Motor neuron (in vitro differentiated cells): ENCODE data around the gene GRIN2D. TPM values are rescaled to one million over a fixed set of nuclear protein-coding genes. Genes with fewer than 3 reads are reported as not detected.
"Not testable (repeated sequence)": the region's sequence is repeated elsewhere in the genome, so short reads cannot be mapped to it uniquely, and the experiment has no call there.

Experiments used
- ATAC-seq, 8 experiments: fragments of 200-7000 bp; cut with Tn5 transposase; replicated peaks in 6 of 8; 2 replicates each; pipeline ENCODE4 v1.8.0; 2021; ENCODE audit warnings: mild to moderate bottlenecking in 8 of 8, moderate library complexity in 8 of 8
- H3K27ac ChIP-seq, 2 donors: fragments of 250-450 bp; sonication (Bioruptor Pico); 2 replicates each; pipeline ENCODE4 v1.9.0; 2021; ENCODE audit warnings: antibody characterized with exemption in 2 of 2, mild to moderate bottlenecking in 2 of 2, moderate library complexity in 1 of 2
- H3K4me1 ChIP-seq, 2 donors: fragments of 250-450 bp; sonication (Bioruptor Pico); replicated peaks in 1 of 2; 2 replicates each; pipeline ENCODE4 v1.6.1; 2021; ENCODE audit warnings: antibody characterized with exemption in 2 of 2, mild to moderate bottlenecking in 2 of 2, moderate library complexity in 1 of 2
- H3K4me3 ChIP-seq, 5 donors: fragments of 250-450 bp; sonication (Bioruptor Pico); 2 replicates each; pipeline ENCODE4 v1.9.0; 2021; ENCODE audit warnings: antibody characterized with exemption in 5 of 5, mild to moderate bottlenecking in 5 of 5, moderate library complexity in 4 of 5
- WGBS, 10 experiments: fragments of 450-650 bp; shearing (Covaris generic); methylation state at CpG; one replicate each; pipeline ENCODE4 v1.0.0; 2022; 5-methylcytosine and 5-hydroxymethylcytosine counted together
- in situ Hi-C, 9 experiments: fragments of 400-800 bp; cut with MboI; loops; one replicate each; pipeline ENCODE4 v1.15.0; 2021; ENCODE audit warnings: low sequenced_read_pairs in 9 of 9, low pct_unique_long_range_greater_than_20kb in 2 of 9; ENCODE audit not compliant: unreplicated experiment in 9 of 9
- total RNA-seq, 8 experiments: library from RNA; unstranded; fragments of 300-600 nt; gene quantifications; 2 replicates each; pipeline versions ENCODE4 v1.2.3 to v1.2.4, GENCODE V29; 2022

Gene GRIN2D
- total RNA-seq, 8 experiments from 2014 or later: 0.31 to 3.2 (median 1.2) TPM

DNA sequence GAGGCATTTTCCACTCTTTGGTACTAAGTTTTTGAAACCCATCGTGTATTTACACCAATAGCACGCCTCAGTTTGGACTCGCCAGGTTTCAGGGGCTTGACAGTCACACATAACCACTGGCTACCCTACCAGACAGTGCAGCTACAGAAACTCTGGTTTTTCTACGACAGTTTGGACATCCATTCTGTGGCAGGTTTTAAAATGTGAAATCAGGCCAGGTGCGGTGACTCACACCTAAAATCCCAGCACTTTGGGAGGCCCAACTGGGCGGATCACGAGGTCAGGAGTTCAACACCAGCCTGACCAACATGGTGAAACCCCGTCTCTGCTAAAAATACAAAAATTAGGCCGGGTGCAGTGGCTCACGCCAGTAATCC is 15.3 kb upstream of the GRIN2D start:
- H3K27ac ChIP-seq: no peak overlapping the region
- WGBS, 10 experiments: 83 to 100% (median 94%) methylated on average over 2 to 9 of the region's 10 CpGs; no CpG with 5 or more reads in 3 of the 10 experiments
- no peak for ATAC-seq
- no peaks in the 10 kb centered on the region for H3K4me1 ChIP-seq
- in situ Hi-C loops: no loop called here
- H3K4me3 ChIP-seq: no peak overlapping the region

DNA sequence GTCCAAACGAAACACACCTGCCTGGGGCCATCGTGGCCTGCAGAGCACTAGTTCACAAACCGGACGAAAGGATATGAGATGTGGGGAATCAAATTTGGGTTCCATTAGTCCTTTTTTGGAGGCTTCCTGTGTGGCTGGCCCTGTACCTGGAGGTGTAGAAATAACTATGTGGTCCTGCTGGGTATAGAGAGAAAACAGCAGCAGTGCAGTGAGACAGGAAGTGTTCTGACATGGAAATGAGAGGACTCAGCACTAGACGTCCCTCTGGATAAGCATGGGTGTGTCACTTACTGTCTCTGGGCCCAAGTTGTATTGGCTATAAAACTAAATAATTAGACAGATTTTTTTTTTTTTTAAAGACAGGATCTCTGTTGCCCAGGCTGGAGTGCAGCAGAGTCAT is 14.4 kb upstream of the GRIN2D start:
- WGBS, 10 experiments: 0 to 92% (median 75%) methylated on average over 1 to 5 of the region's 5 CpGs; no CpG with 5 or more reads in 1 of the 10 experiments
- peak in 6 of 8 experiments; percentile 19 to 97 (median 46) for ATAC-seq
- H3K4me1 ChIP-seq: no peaks in the 10 kb centered on the region
- in situ Hi-C loops: no loop called here
- H3K4me3 ChIP-seq: no peak overlapping the region
- no peak overlapping the region for H3K27ac ChIP-seq

DNA sequence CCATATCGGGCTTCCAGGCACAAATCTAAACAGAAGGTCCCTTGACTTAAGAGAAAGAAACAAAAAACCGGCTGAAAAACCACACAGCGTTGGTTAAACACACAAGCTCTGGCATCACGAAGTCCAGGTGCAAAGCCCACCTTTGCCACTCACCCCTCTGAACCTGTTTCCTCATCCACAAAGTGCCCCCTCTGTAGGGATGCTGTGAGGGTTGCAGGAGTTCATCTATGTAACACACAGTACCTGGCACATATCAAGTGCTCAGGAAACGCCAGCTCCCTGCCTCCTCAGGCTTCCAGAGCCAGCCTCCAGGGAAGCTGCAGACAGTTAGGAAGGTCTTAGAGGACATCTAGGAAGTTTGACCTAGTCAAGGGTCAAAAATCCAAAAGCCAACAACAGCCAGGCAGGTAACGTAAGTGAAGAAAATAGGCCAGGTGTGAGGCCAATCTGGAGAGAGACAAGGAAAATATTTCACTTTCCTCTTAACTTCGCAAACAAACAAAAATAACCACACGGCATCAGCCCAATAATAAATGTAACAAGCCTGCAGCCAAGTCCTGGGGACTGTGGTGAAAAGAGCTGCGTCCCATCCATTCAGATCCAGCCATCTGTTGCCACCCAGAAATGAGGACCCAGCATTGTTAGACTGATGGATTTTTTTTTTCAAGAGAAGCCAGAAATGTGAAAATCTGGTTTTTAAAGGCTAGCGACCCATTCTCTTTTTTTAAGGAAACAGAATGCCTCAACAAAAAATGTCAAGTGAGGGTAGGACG is 12.1 kb upstream of the GRIN2D start:
- Histone ChIP-seq H3K4me3 (no peak overlapping the region), H3K4me1 (no peaks in the 10 kb centered on the region), H3K27ac (no peak overlapping the region)
- WGBS, 10 experiments: 65 to 93% (median 87%) methylated on average over 3 to 8 of the region's 11 CpGs; no CpG with 5 or more reads in 1 of the 10 experiments
- in situ Hi-C loops: no loop called here
- ATAC-seq: no peak

DNA sequence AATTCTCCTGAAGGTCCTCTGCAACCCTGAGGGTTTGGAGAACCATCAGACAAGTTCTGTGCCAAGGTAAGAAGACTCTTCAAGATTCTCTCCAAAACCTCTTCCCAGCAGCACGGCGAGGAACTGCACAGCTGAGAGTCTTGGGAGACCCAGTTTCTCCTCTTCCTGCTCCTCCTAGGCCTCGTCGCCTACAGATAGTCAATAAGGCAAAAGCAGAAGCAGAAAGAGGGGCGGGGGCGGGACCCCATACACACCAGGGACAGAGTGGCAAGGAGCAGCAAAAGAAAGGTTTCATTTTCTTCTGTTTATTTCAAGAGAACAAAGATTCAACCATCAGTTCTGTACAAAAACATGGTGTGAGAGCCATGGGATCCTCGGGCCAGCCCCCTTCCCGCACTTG is 11.2 kb upstream of the GRIN2D start:
- no peak for ATAC-seq
- no peak overlapping the region for H3K27ac ChIP-seq
- WGBS, 10 experiments: 49 to 100% (median 100%) methylated on average over 2 to 4 of the region's 8 CpGs; no CpG with 5 or more reads in 5 of the 10 experiments
- no peak overlapping the region for H3K4me3 ChIP-seq
- in situ Hi-C loops: no loop called here
- H3K4me1 ChIP-seq: no peaks in the 10 kb centered on the region

DNA sequence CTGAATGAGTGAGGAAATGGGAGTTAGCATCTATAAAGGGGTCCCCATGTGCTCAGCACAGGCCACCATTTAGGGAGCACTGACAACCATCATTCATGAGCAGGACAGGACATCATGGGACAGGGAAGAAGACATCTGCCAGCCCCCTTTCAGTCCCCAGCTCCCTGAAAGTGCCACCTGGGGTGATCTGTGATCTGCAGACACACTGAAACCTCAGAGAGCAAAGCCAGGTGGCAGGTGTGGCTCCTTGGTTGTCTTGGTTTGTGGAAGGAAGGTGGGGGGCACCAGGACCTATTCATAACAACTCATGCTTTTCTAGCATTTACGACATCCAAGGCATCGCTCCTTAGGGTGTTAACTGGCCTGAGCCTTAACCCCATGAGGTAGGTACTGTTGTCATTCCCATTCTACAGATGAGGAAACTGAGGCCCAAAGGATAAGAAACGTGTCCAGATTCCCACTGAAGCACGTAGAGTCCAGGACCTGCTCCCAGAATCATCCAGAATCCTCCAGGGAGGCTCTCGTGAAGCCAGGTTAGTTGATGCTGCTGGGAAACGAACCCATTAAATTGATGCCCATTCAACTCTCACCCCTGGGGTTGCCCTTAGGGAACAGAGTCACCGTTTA is 7.9 kb upstream of the GRIN2D start:
- no peak for ATAC-seq
- Histone ChIP-seq H3K4me3 (no peak overlapping the region), H3K4me1 (no peaks in the 10 kb centered on the region), H3K27ac (no peak overlapping the region)
- 75 to 100% (median 98%) methylated on average over 1 to 7 of the region's 7 CpGs; no CpG with 5 or more reads in 1 of the 10 experiments for WGBS, 10 experiments
- in situ Hi-C loops: no loop called here

DNA sequence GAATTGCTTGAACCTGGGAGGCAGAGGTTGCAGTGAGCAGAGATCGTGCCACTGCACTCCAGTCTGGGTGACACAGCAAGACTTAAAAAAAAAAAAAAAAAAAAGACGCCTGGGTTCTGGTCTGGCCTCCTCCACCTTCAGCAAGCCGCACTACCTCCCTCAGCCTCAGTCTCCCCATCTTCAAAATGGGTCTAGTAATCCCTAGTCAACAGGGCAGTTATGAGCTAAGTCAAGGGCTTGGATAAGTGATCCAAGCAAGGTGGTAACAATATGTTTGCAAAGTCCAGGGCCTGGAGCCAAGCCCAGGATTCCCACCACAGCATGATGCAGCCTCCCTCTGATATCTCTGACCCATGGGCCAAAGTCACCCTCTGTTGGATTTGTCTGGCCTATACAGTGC is 6.5 kb upstream of the GRIN2D start:
- Histone ChIP-seq H3K4me3 (no peak overlapping the region), H3K4me1 (no peaks in the 10 kb centered on the region), H3K27ac (no peak overlapping the region)
- 67 to 100% (median 97%) methylated on average over 1 to 3 of the region's 3 CpGs; no CpG with 5 or more reads in 6 of the 10 experiments for WGBS, 10 experiments
- ATAC-seq: no peak
- in situ Hi-C loops: no loop called here

DNA sequence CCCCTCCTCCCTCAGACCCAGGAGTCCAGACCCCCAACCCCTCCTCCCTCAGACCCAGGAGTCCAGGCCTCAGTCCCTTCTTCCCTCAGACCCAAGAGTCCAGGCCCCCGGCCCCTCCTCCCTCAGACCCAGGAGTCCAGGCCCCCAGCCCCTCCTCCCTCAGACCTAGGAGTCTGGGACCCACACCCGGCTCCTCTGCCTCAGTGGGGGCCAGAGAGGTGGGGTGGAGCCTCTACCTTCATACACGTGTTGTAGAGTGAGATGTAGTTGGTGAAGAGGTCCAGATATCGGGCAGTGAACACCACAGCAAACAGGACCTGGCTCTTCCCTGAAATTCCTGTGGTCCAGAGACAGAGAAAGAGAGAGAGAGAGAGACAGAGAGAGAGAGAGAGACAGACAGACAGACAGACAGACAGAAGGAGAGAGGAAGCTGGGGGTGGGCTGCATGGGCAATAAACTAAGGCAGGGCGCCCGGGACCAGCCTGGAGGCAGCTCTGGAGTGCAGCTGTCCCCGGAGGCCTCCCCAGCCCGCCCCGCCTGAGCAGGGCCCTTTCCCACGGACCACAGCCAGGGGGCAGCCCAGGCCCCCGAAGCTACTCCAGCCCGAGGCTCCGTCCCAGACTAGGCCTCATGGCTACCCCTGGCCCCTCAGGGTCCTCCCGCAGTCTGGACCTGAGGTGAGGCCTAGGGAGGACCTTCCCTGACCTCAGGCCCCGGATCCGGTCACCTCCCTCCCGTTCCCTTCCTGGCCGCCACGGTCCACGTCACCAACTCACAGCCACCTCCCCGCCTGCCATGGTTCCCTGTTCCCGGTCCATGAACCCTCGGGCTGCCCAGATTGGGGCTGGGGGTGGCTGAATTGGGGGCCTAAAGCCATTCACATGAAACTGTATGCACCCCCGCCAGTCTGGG is 3.0 kb upstream of the GRIN2D start:
- in situ Hi-C loops: no loop called here
- Histone ChIP-seq H3K4me3 (peak overlapping the region; percentile 75 to 99 (median 93)), H3K27ac (peak overlapping the region; percentile 86 to 94), H3K4me1 (peaks cover 15 to 20% of the 10 kb centered on the region in 2 donors)
- peak; percentile 43 to 75 (median 49) for ATAC-seq
- 0% methylated on average over 1 to 3 of the region's 24 CpGs; no CpG with 5 or more reads in 7 of the 10 experiments for WGBS, 10 experiments

DNA sequence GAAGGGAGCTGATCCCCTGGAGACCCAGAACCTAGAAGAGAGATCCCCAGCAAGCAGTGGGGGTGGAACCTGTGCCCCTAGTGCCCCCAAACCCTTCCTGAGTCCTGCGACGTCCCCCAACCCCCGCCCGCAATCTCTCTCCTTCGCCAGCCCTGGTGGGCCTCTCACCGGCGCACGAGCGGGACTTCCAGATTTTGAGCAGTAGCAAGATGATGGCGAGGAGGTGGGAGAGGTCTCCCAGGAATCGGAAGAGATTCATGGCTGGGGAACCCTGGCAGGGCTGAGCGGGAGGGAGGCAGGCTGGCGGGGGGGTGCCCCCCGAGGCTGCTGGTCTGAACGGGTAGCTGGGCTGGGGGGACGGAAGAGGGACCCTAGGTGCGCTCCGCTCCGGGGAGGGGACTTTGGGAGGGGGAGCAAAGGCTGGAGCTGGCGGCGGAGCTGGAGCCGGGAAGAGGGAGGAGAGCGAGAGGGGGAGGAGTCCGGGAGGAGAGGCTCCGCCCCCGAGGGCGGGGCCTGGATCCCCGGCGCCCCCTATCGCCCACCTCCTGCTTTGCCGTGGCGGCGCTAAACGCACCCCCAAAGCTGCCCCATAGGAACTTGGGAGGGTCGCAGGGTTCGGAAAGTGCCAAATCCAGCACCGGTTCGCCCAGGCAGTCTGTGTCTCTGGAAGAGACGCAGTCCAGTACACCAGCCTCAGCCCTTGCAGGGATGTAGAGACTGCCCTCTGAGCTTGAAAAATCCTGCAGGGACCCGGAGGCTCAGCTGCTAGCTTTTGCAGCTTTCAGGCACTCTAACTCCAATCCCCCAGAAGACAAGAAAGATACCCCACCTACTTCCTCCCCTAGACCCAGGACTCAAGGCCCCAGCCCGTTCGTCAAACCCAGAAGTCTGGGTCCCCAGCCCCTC is 2.1 kb upstream of the GRIN2D start, which contains the start of gene KDELR1:
Gene KDELR1 (minus strand): TSS at position 452 of the 906 bp plus-strand sequence. CDS start 193 bp downstream, at position 259.
- peaks cover 24 to 29% of the 10 kb centered on the region in 2 donors for H3K4me1 ChIP-seq
- ATAC-seq: peak; percentile 47 to 70 (median 52)
- in situ Hi-C loops: no loop called here
- WGBS, 10 experiments: 20 to 39% methylated on average over 3 to 4 of the region's 42 CpGs; no CpG with 5 or more reads in 8 of the 10 experiments
- peak within 1 kb of the TSS; percentile 86 to 94 for H3K27ac ChIP-seq
- peak within 1 kb of the TSS; percentile 75 to 99 (median 93) for H3K4me3 ChIP-seq

DNA sequence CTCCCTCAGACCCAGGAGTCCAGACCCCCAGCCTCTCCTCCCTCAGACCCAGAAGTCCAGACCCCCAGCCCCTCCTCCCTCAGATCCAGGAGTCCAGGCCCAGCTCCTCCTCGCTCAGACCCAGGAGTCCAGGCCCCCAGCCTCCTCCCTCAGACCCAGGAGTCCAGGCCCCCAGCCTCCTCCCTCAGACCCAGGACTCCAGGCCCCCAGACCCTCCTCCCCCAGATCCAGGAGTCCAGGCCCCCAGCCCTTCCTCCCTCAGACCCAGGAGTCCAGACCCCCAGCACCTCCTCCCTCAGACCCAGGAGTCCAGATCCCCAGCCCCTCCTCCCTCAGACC is 1.5 kb upstream of the GRIN2D start:
- in situ Hi-C loops: not testable (repeated sequence)
- no CpG with 5 or more reads among the region's 1 CpG for WGBS, 10 experiments
- H3K4me1 ChIP-seq: peaks cover 30 to 35% of the 10 kb centered on the region in 2 donors

DNA sequence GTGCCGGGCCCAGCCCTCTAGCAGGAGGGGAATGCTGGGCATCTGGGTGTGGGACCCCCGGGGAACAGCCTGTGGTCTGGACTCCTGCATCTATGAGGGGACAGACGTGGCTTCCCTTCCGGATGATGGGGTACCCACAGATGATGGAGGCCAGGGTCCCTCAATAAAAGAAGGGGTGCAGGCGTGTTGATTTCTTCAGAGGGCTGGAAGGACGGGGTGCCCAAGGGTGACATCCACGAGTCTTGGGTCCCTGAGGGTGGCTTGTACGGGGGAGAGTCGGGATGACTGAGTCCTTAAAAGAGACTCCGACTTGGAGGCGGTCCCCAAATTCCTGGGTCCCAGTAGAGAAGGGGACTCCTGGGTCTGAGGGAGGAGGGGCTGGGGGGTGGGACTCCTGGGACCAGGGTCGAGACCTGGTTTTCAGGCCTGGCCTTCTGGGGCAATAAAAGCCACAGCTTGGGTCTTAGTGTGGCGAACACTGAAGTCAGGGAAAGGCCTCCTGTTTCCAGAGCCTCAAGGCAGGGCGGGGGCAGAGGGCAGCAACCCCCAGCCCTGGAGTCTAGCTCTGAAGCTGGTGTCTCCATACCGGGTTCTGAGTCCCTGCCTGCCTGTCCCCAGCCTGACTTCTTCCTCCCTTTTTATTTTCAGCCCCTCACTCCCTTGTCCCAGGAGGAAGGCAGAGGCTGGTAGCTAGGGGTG is 459 bp upstream of the GRIN2D start:
- ATAC-seq: peak in 3 of 8 experiments; percentile 0 to 18 (median 5)
- in situ Hi-C loops: no loop called here
- H3K27ac ChIP-seq: peak overlapping the region; percentile 65 to 70
- 66 to 100% methylated on average over 2 to 5 of the region's 15 CpGs; no CpG with 5 or more reads in 8 of the 10 experiments for whole genome bisulfite sequencing, 10 experiments
- H3K4me1 ChIP-seq: peaks cover 38 to 45% of the 10 kb centered on the region in 2 donors
- H3K4me3 ChIP-seq: peak overlapping the region; percentile 49 to 63 (median 58)

More for the DNA sequence above, 1.5 kb upstream of the GRIN2D start:
- ATAC-seq, H3K4me3 ChIP-seq, H3K27ac ChIP-seq: not testable (repeated sequence)

DNA sequence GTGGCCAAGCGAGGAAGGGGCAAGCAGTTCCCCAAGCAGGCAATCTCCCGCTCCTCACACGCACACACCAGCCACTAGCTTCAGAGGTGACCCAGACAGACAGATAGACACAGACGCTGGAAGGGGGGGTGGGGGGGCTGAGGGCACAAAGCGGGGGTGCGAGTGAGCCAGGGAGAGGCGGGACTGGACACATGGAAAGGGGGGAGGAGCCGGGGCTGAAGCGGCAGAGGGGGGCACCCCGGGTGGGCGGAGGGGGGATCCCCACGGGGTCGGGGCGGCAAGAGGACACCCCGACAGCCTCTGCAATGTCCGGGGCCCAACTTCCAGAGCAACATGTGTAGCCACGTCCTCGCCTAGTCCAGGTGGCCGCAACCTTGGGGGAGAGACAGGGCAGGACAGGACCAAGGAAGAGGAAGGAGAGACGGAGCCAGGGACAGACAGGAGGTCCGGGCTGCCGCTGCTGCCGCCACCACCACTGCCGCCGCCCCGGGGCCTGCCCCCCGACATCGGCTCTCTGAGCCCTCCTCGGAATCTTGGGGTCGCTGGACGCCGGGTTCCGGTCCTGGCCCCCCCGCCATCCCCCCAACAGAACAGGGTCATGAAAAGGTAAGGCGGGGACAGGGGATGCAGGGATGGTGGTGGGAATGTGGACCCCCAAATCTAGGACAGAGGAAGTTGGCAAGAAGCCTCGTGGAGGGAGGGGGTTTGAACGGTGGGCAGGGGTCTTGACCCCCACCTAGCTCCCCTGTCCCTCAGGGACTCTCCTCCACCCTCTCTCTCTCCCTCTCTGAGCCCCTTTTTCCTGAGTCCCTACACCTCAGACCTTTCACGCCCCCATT is 1.1 kb downstream of the GRIN2D start:
- ATAC-seq: peak in 1 of 8 experiments; percentile 0
- in situ Hi-C loops: no loop called here
- peak overlapping the region in 1 of 2 donors; percentile 70 for H3K27ac ChIP-seq
- peaks cover 38 to 54% of the 10 kb centered on the region in 2 donors for H3K4me1 ChIP-seq
- H3K4me3 ChIP-seq: peak overlapping the region; percentile 49 to 63 (median 58)
- 0% methylated on average over 6 of the region's 38 CpGs; no CpG with 5 or more reads in 9 of the 10 experiments for WGBS, 10 experiments
